GM19043 (cell line): ENCODE data around the gene DMBX1.

ENCODE experiments used
- ATAC-seq: cut with Tn5 transposase; IDR thresholded peaks from one replicate; pipeline ENCODE4 v1.9.1; 2021; ENCODE audit warnings: low read depth; ENCODE audit not compliant: unreplicated experiment

The DMBX1 gene

GRCh38 chr1:46522969-46523320, 33.3 kb downstream of the DMBX1 start:
- ATAC-seq: no peak

GRCh38 chr1:46523496-46524353, 34.1 kb downstream of the DMBX1 start:
- no peak for ATAC-seq

GRCh38 chr1:46524843-46525242, 35.2 kb downstream of the DMBX1 start:
- no peak for ATAC-seq

GRCh38 chr1:46525253-46525983, 35.8 kb downstream of the DMBX1 start:
- ATAC-seq: no peak

- ATAC-seq: no peak
Observed at GRCh38 chr1:46526013-46526690, 36.5 kb downstream of the DMBX1 start.

GRCh38 chr1:46526691-46527291, 37.2 kb downstream of the DMBX1 start:
- no peak for ATAC-seq

- peak; percentile 55 for ATAC-seq
Observed at GRCh38 chr1:46527474-46528296, 38.0 kb downstream of the DMBX1 start.

- ATAC-seq: no peak
Observed at GRCh38 chr1:46528297-46528955, 38.8 kb downstream of the DMBX1 start.

- no peak for ATAC-seq
Observed at GRCh38 chr1:46529031-46529630, 39.5 kb downstream of the DMBX1 start.

- ATAC-seq: no peak
Observed at GRCh38 chr1:46530311-46530710, 40.7 kb downstream of the DMBX1 start.

- no peak for ATAC-seq
Observed at GRCh38 chr1:46530791-46531409, 41.3 kb downstream of the DMBX1 start.

- no peak for ATAC-seq
Observed at GRCh38 chr1:46532095-46532494, 42.5 kb downstream of the DMBX1 start.

- no peak for ATAC-seq
Observed at GRCh38 chr1:46532498-46533178, 43.0 kb downstream of the DMBX1 start.

GRCh38 chr1:46533179-46533864, 43.7 kb downstream of the DMBX1 start:
- no peak for ATAC-seq

GRCh38 chr1:46535063-46535462, 45.4 kb downstream of the DMBX1 start:
- no peak for ATAC-seq

GRCh38 chr1:46536527-46536926, 46.9 kb downstream of the DMBX1 start:
- ATAC-seq: no peak

- ATAC-seq: no peak
Observed at GRCh38 chr1:46537651-46538050, 48.0 kb downstream of the DMBX1 start.

GRCh38 chr1:46538147-46538546, 48.5 kb downstream of the DMBX1 start:
- ATAC-seq: no peak
